MCF 10A (cell line): ENCODE data around the gene NACC2. TPM values are rescaled to one million over a fixed set of nuclear protein-coding genes. Genes with fewer than 3 reads are reported as not detected.

Experiments
- BruUV-seq: library from RNA; stranded (reverse); fragments of 400-500 nt; replicated peaks from 2 replicates; lab custom pipeline; 2021; lab: Mats Ljungman, UMichigan
- CTCF ChIA-PET: fragments of 300-600 bp; sonication (Branson Sonifier 250); formaldehyde crosslinking; extraction: SDS; loops from one replicate; lab custom pipeline; 2021; ENCODE audit warnings: antibody characterized with exemption, inconsistent platforms; lab: Yijun Ruan, JAX
- POLR2A ChIA-PET: fragments of 300-600, 350-650 bp; sonication (Branson Sonifier 250); formaldehyde crosslinking; extraction: SDS; loops from one replicate; lab custom pipeline; 2020; ENCODE audit warnings: antibody characterized with exemption, inconsistent platforms; lab: Yijun Ruan, JAX
- DNase-seq: peaks from one replicate; pipeline ENCODE4 v3.0.0-alpha.2; 2018; ENCODE audit not compliant: unreplicated experiment
- H3K27ac Mint-ChIP-seq: one replicate; pipeline ENCODE4 v1.8.0; 2022; ENCODE audit warnings: mild to moderate bottlenecking, low read depth, mixed read lengths; ENCODE audit not compliant: unreplicated experiment
- H3K27me3 Mint-ChIP-seq: one replicate; pipeline ENCODE4 v1.8.0; 2022; ENCODE audit warnings: mixed read lengths; ENCODE audit not compliant: insufficient read depth, unreplicated experiment
- H3K36me3 Mint-ChIP-seq: one replicate; pipeline ENCODE4 v1.8.0; 2022; ENCODE audit warnings: mild to moderate bottlenecking, moderate library complexity, mixed read lengths; ENCODE audit not compliant: insufficient read depth, unreplicated experiment
- H3K4me1 Mint-ChIP-seq: one replicate; pipeline ENCODE4 v1.8.0; 2022; ENCODE audit warnings: mixed read lengths; ENCODE audit not compliant: insufficient read depth, unreplicated experiment
- H3K4me3 Mint-ChIP-seq: one replicate; pipeline ENCODE4 v1.8.0; 2022; ENCODE audit warnings: mild to moderate bottlenecking, moderate library complexity, mixed read lengths; ENCODE audit not compliant: unreplicated experiment
- H3K9me3 Mint-ChIP-seq: one replicate; pipeline ENCODE4 v1.8.0; 2022; ENCODE audit warnings: mixed read lengths; ENCODE audit not compliant: unreplicated experiment
- CTCF ChIP-seq: fragments of 200-600 bp; IDR thresholded peaks from one replicate; pipeline ENCODE4 v1.8.0; 2022; ENCODE audit warnings: antibody characterized with exemption, mild to moderate bottlenecking; ENCODE audit not compliant: unreplicated experiment
- intact Hi-C: fragments of 100-400 bp; cut with micrococcal nuclease; formaldehyde crosslinking; loops from 2 replicates; pipeline ENCODE4 v1.14.1; 2022
- total RNA-seq: library from RNA; stranded (reverse); gene quantifications from 2 replicates; pipeline ENCODE4 v1.2.3, GENCODE V29; 2022

The NACC2 gene
- total RNA-seq, 1 experiment from 2014 or later: 16.5 TPM

- Mint-ChIP-seq H3K9me3 (no peaks in the 10 kb centered on the region), H3K27me3 (no peaks in the 10 kb centered on the region), H3K4me1 (peaks cover 23% of the 10 kb centered on the region), H3K4me3 (no peak overlapping the region), H3K36me3 (peaks cover 30% of the 10 kb centered on the region), H3K27ac (no peak overlapping the region)
- CTCF ChIA-PET: interaction anchor here (1.5 to 2.2 kb wide), 2 partner anchors 67 to 95 kb away, joined by 5 to 10 read pairs; no protein-coding TSS in a partner anchor
- DNase-seq: no peak
- no peak for TF ChIP-seq CTCF
- POLR2A ChIA-PET: interaction anchor here (1.7 kb wide), 1 partner anchor 51 kb away, joined by 4 read pairs; the partner anchor contains the start of gene CAMSAP1
- intact Hi-C loops: no loop called here
- no TSS peak for BruUV-seq
Measured at GRCh38 chr9:135958485-135958884, 136.6 kb downstream of the NACC2 start.

DNA sequence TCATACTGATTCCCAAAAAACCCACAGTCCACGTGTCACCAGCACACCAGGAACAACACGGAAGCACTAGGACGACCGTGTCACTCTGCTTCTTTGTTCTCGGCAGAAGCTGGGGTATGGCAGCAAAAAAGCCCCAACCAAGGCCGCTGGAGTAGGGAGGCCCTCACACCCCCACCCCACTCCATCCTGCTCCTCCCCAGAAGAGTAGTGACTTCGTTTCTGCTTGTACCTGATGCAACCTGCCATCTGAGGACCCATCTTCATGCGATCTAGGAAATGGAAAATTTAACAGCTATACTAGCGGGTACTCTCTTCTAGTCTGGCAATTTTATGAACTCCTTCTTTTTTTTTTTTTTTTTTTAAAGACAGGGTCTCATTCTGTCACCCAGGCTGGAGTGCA lies 137.7 kb downstream of the NACC2 start:
- no peak overlapping the region for H3K27ac Mint-ChIP-seq
- no TSS peak for BruUV-seq
- ChIA-PET CTCF (interaction anchor here (1.7 kb wide), 1 partner anchor 10 kb away, joined by 5 read pairs; no protein-coding TSS in a partner anchor), POLR2A (no interaction called here)
- intact Hi-C loops: no loop called here
- no peak for DNase-seq
- no peak for TF ChIP-seq CTCF
- H3K4me3 Mint-ChIP-seq: no peak overlapping the region
- H3K4me1 Mint-ChIP-seq: peaks cover 23% of the 10 kb centered on the region
- H3K27me3 Mint-ChIP-seq: no peaks in the 10 kb centered on the region
- no peaks in the 10 kb centered on the region for H3K9me3 Mint-ChIP-seq
- peaks cover 37% of the 10 kb centered on the region for H3K36me3 Mint-ChIP-seq

DNA sequence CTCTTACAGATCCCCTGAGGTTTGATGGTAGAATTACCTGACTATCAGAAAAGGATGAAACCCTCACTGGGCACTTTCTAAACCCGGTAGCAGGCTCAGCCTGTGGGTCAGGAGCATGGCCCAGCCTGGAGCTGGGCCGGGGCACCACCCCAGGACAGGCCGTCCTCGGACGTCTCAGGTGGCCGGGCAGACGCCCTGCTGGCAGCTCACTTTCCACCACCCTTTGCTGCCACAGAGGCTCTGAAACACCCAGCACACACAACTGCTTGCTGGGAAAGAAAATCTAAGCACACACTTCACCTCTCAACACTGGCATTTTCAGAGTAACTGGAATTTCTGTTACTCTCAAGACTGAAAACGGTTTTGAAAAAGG lies 138.3 kb downstream of the NACC2 start:
- BruUV-seq: no TSS peak
- Mint-ChIP-seq H3K9me3 (no peaks in the 10 kb centered on the region), H3K27me3 (no peaks in the 10 kb centered on the region), H3K27ac (no peak overlapping the region), H3K4me3 (no peak overlapping the region), H3K36me3 (peaks cover 44% of the 10 kb centered on the region), H3K4me1 (peaks cover 23% of the 10 kb centered on the region)
- intact Hi-C loops: no loop called here
- no peak for TF ChIP-seq CTCF
- CTCF ChIA-PET: interaction anchor here (1.7 kb wide), 1 partner anchor 11 kb away, joined by 5 read pairs; no protein-coding TSS in a partner anchor
- POLR2A ChIA-PET: no interaction called here
- no peak for DNase-seq

Other genes starting within 250 kb of the NACC2 start
- gene CAMSAP1, start 187.7 kb downstream of the NACC2 start, total RNA-seq: 31.0 and 39.5 TPM in 2 replicates
- 32.5 and 34.7 TPM in 2 replicates for gene UBAC1, start 133.9 kb downstream of the NACC2 start, total RNA-seq
- gene TMEM250, start 23.6 kb upstream of the NACC2 start, total RNA-seq: 43.2 and 45.4 TPM in 2 replicates
- gene LHX3, start 109.8 kb upstream of the NACC2 start, total RNA-seq: 0.22 and 0.26 TPM in 2 replicates
- gene QSOX2, start 150.5 kb upstream of the NACC2 start, total RNA-seq: 23.7 and 27.7 TPM in 2 replicates
- not detected in 2 replicates for gene CCDC187, start 208.8 kb upstream of the NACC2 start, total RNA-seq
- 15.5 and 16.4 TPM in 2 replicates for gene GPSM1, start 232.2 kb upstream of the NACC2 start, total RNA-seq